Mammary epithelial cell (primary cell): Measurements from ENCODE around the gene KIF26B.

ENCODE experiments used
- EZH2 ChIP-seq: IDR thresholded peaks from 2 replicates; pipeline ENCODE4 v1.6.1; 2012; ENCODE audit warnings: low read length, inconsistent platforms, borderline replicate concordance
- TF ChIP-seq, protein P1 (sequence below), 2 donors: IDR thresholded peaks in 1 of 2; conservative IDR thresholded peaks in 1 of 2; 2 replicates each; pipeline ENCODE4 v1.5.1; 2011 to 2012; ENCODE audit warnings: inconsistent platforms in 2 of 2, low read length in 2 of 2, mild to moderate bottlenecking in 2 of 2, control low read depth in 1 of 2, low read depth in 1 of 2; ENCODE audit not compliant: insufficient read depth in 1 of 2; ENCODE audit errors: extremely low read depth in 1 of 2

DNA sequence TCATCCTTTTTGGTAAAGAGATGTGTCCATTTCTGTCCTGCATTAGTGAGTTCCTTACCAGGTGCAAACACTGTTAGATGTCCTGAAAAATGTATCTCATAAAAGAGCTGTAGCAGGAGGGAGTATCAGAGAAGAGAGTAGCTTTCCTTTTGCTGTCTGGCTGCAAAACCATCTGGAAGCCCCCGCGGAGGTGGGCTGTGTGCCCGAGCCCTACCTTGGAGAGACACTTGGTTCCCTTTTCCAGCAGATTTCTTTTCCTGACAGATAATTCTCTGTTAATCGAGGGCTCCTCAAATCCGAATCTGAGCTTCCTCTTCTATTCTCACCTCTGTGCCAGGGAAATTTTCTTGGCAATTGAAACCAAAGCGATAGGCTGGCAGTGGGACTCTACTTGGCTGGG, 53.0 kb downstream of the KIF26B start:
- TF ChIP-seq, protein P1, sequence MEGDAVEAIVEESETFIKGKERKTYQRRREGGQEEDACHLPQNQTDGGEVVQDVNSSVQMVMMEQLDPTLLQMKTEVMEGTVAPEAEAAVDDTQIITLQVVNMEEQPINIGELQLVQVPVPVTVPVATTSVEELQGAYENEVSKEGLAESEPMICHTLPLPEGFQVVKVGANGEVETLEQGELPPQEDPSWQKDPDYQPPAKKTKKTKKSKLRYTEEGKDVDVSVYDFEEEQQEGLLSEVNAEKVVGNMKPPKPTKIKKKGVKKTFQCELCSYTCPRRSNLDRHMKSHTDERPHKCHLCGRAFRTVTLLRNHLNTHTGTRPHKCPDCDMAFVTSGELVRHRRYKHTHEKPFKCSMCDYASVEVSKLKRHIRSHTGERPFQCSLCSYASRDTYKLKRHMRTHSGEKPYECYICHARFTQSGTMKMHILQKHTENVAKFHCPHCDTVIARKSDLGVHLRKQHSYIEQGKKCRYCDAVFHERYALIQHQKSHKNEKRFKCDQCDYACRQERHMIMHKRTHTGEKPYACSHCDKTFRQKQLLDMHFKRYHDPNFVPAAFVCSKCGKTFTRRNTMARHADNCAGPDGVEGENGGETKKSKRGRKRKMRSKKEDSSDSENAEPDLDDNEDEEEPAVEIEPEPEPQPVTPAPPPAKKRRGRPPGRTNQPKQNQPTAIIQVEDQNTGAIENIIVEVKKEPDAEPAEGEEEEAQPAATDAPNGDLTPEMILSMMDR (conservative IDR thresholded peaks at IDR 0.05 in 1 of 2, IDR thresholded peaks at IDR 0.05 in 1 of 2; ENCODE audit: extremely low read depth in 1 of 2, insufficient read depth in 1 of 2, low read depth in 1 of 2, low read length in 2 of 2) = no peak
- TF ChIP-seq EZH2 = no peak
